ENCODE measurements around the gene ZNF184. TPM values are rescaled to one million over a fixed set of nuclear protein-coding genes. Genes with fewer than 3 reads are reported as not detected.
A peak's percentile ranks its signal among the peaks of the same experiment; 100 is the strongest.

ZNF184 gene
- polyA plus RNA-seq, 2 donors: 1.3 to 1.6 TPM

GRCh38 chr6:27479319-27480182 lies 6.6 kb upstream of the ZNF184 start:
- Histone ChIP-seq H3K36me3 (ENCODE audit: control insufficient read depth in 2 of 2, insufficient read depth in 2 of 2, low read length in 1 of 2) (no peaks in the 10 kb centered on the region), H3K9me3 (ENCODE audit: control insufficient read depth in 2 of 2, insufficient read depth in 1 of 2, low read depth in 1 of 2, low read length in 1 of 2) (no peaks in the 10 kb centered on the region), H3K4me1 (ENCODE audit: control insufficient read depth in 2 of 2, insufficient read depth in 2 of 2, low read length in 1 of 2) (no peaks in the 10 kb centered on the region), H3K4me3 (ENCODE audit: low read depth in 1 of 2, low read length in 2 of 2) (peak overlapping the region; percentile 56 to 96), H3K27me3 (ENCODE audit: control insufficient read depth in 1 of 2, insufficient read depth in 2 of 2, low read length in 2 of 2) (no peaks in the 10 kb centered on the region), H3K27ac (ENCODE audit: low read depth in 2 of 2, low read length in 1 of 2) (peak overlapping the region; percentile 90 to 95)
- 4% methylated on average over 33 of the region's 33 CpGs for WGBS, 2 donors

- 0% methylated on average over 28 of the region's 28 CpGs for whole genome bisulfite sequencing, 2 donors
These were observed 5.9 kb upstream of the ZNF184 start for GRCh38 chr6:27478706-27479318.

GRCh38 chr6:27478141-27478705 lies 5.3 kb upstream of the ZNF184 start:
- Histone ChIP-seq H3K27me3 (ENCODE audit: control insufficient read depth in 1 of 2, insufficient read depth in 2 of 2, low read length in 2 of 2) (no peaks in the 10 kb centered on the region), H3K27ac (ENCODE audit: low read depth in 2 of 2, low read length in 1 of 2) (peak overlapping the region; percentile 90 to 95), H3K9me3 (ENCODE audit: control insufficient read depth in 2 of 2, insufficient read depth in 1 of 2, low read depth in 1 of 2, low read length in 1 of 2) (no peaks in the 10 kb centered on the region), H3K36me3 (ENCODE audit: control insufficient read depth in 2 of 2, insufficient read depth in 2 of 2, low read length in 1 of 2) (no peaks in the 10 kb centered on the region), H3K4me1 (ENCODE audit: control insufficient read depth in 2 of 2, insufficient read depth in 2 of 2, low read length in 1 of 2) (no peaks in the 10 kb centered on the region), H3K4me3 (ENCODE audit: low read depth in 1 of 2, low read length in 2 of 2) (peak overlapping the region; percentile 56 to 96)
- WGBS, 2 donors: 16% methylated on average over 12 of the region's 12 CpGs

More at GRCh38 chr6:27478706-27479318, 5.9 kb upstream of the ZNF184 start:
- Histone ChIP-seq H3K27ac (ENCODE audit: low read depth in 2 of 2, low read length in 1 of 2) (peak overlapping the region; percentile 90 to 95), H3K36me3 (ENCODE audit: control insufficient read depth in 2 of 2, insufficient read depth in 2 of 2, low read length in 1 of 2) (no peaks in the 10 kb centered on the region), H3K27me3 (ENCODE audit: control insufficient read depth in 1 of 2, insufficient read depth in 2 of 2, low read length in 2 of 2) (no peaks in the 10 kb centered on the region), H3K4me3 (ENCODE audit: low read depth in 1 of 2, low read length in 2 of 2) (peak overlapping the region; percentile 56 to 96), H3K9me3 (ENCODE audit: control insufficient read depth in 2 of 2, insufficient read depth in 1 of 2, low read depth in 1 of 2, low read length in 1 of 2) (no peaks in the 10 kb centered on the region), H3K4me1 (ENCODE audit: control insufficient read depth in 2 of 2, insufficient read depth in 2 of 2, low read length in 1 of 2) (no peaks in the 10 kb centered on the region)

GRCh38 chr6:27477318-27478013 lies 4.6 kb upstream of the ZNF184 start:
- H3K9me3 ChIP-seq (ENCODE audit: control insufficient read depth in 2 of 2, insufficient read depth in 1 of 2, low read depth in 1 of 2, low read length in 1 of 2): no peaks in the 10 kb centered on the region
- no peak overlapping the region for H3K27ac ChIP-seq (ENCODE audit: low read depth in 2 of 2, low read length in 1 of 2)
- H3K4me1 ChIP-seq (ENCODE audit: control insufficient read depth in 2 of 2, insufficient read depth in 2 of 2, low read length in 1 of 2): no peaks in the 10 kb centered on the region
- no peaks in the 10 kb centered on the region for H3K27me3 ChIP-seq (ENCODE audit: control insufficient read depth in 1 of 2, insufficient read depth in 2 of 2, low read length in 2 of 2)
- no peaks in the 10 kb centered on the region for H3K36me3 ChIP-seq (ENCODE audit: control insufficient read depth in 2 of 2, insufficient read depth in 2 of 2, low read length in 1 of 2)
- WGBS, 2 donors: 64 to 68% methylated on average over 8 of the region's 8 CpGs
- peak overlapping the region; percentile 56 to 96 for H3K4me3 ChIP-seq (ENCODE audit: low read depth in 1 of 2, low read length in 2 of 2)

- 90 to 94% methylated on average over 1 of the region's 1 CpG for WGBS, 2 donors
These were observed 3.2 kb upstream of the ZNF184 start for GRCh38 chr6:27476090-27476489.

GRCh38 chr6:27474672-27475071 lies 1.8 kb upstream of the ZNF184 start:
- no peaks in the 10 kb centered on the region for H3K27me3 ChIP-seq (ENCODE audit: control insufficient read depth in 1 of 2, insufficient read depth in 2 of 2, low read length in 2 of 2)
- H3K9me3 ChIP-seq (ENCODE audit: control insufficient read depth in 2 of 2, insufficient read depth in 1 of 2, low read depth in 1 of 2, low read length in 1 of 2): no peaks in the 10 kb centered on the region
- no peak overlapping the region for H3K27ac ChIP-seq (ENCODE audit: low read depth in 2 of 2, low read length in 1 of 2)
- no peaks in the 10 kb centered on the region for H3K4me1 ChIP-seq (ENCODE audit: control insufficient read depth in 2 of 2, insufficient read depth in 2 of 2, low read length in 1 of 2)
- no peaks in the 10 kb centered on the region for H3K36me3 ChIP-seq (ENCODE audit: control insufficient read depth in 2 of 2, insufficient read depth in 2 of 2, low read length in 1 of 2)
- no peak overlapping the region for H3K4me3 ChIP-seq (ENCODE audit: low read depth in 1 of 2, low read length in 2 of 2)
- WGBS, 2 donors: 85 to 87% methylated on average over 3 of the region's 3 CpGs

More at GRCh38 chr6:27476090-27476489, 3.2 kb upstream of the ZNF184 start:
- H3K27ac ChIP-seq (ENCODE audit: low read depth in 2 of 2, low read length in 1 of 2): no peak overlapping the region
- no peak overlapping the region for H3K4me3 ChIP-seq (ENCODE audit: low read depth in 1 of 2, low read length in 2 of 2)
- no peaks in the 10 kb centered on the region for H3K36me3 ChIP-seq (ENCODE audit: control insufficient read depth in 2 of 2, insufficient read depth in 2 of 2, low read length in 1 of 2)
- no peaks in the 10 kb centered on the region for H3K27me3 ChIP-seq (ENCODE audit: control insufficient read depth in 1 of 2, insufficient read depth in 2 of 2, low read length in 2 of 2)
- no peaks in the 10 kb centered on the region for H3K9me3 ChIP-seq (ENCODE audit: control insufficient read depth in 2 of 2, insufficient read depth in 1 of 2, low read depth in 1 of 2, low read length in 1 of 2)
- H3K4me1 ChIP-seq (ENCODE audit: control insufficient read depth in 2 of 2, insufficient read depth in 2 of 2, low read length in 1 of 2): no peaks in the 10 kb centered on the region

- 68 to 91% methylated on average over 4 of the region's 4 CpGs for WGBS, 2 donors
- no peaks in the 10 kb centered on the region for H3K4me1 ChIP-seq (ENCODE audit: control insufficient read depth in 2 of 2, insufficient read depth in 2 of 2, low read length in 1 of 2)
These were observed 1.2 kb upstream of the ZNF184 start for GRCh38 chr6:27474172-27474465.

GRCh38 chr6:27472182-27472616 lies 706 bp downstream of the ZNF184 start:
- 2 to 3% methylated on average over 13 of the region's 13 CpGs for WGBS, 2 donors
- Histone ChIP-seq H3K9me3 (ENCODE audit: control insufficient read depth in 2 of 2, insufficient read depth in 1 of 2, low read depth in 1 of 2, low read length in 1 of 2) (no peaks in the 10 kb centered on the region), H3K4me1 (ENCODE audit: control insufficient read depth in 2 of 2, insufficient read depth in 2 of 2, low read length in 1 of 2) (no peaks in the 10 kb centered on the region), H3K27me3 (ENCODE audit: control insufficient read depth in 1 of 2, insufficient read depth in 2 of 2, low read length in 2 of 2) (no peaks in the 10 kb centered on the region), H3K27ac (ENCODE audit: low read depth in 2 of 2, low read length in 1 of 2) (peak overlapping the region; percentile 86 to 95), H3K36me3 (ENCODE audit: control insufficient read depth in 2 of 2, insufficient read depth in 2 of 2, low read length in 1 of 2) (no peaks in the 10 kb centered on the region), H3K4me3 (ENCODE audit: low read depth in 1 of 2, low read length in 2 of 2) (peak overlapping the region; percentile 74 to 77)

More at GRCh38 chr6:27474172-27474465, 1.2 kb upstream of the ZNF184 start:
- Histone ChIP-seq H3K36me3 (ENCODE audit: control insufficient read depth in 2 of 2, insufficient read depth in 2 of 2, low read length in 1 of 2) (no peaks in the 10 kb centered on the region), H3K4me3 (ENCODE audit: low read depth in 1 of 2, low read length in 2 of 2) (no peak overlapping the region), H3K27me3 (ENCODE audit: control insufficient read depth in 1 of 2, insufficient read depth in 2 of 2, low read length in 2 of 2) (no peaks in the 10 kb centered on the region), H3K9me3 (ENCODE audit: control insufficient read depth in 2 of 2, insufficient read depth in 1 of 2, low read depth in 1 of 2, low read length in 1 of 2) (no peaks in the 10 kb centered on the region), H3K27ac (ENCODE audit: low read depth in 2 of 2, low read length in 1 of 2) (no peak overlapping the region)

GRCh38 chr6:27471365-27472115 lies 1.4 kb downstream of the ZNF184 start:
- 38 to 48% methylated on average over 6 of the region's 6 CpGs for WGBS, 2 donors
- Histone ChIP-seq H3K27me3 (ENCODE audit: control insufficient read depth in 1 of 2, insufficient read depth in 2 of 2, low read length in 2 of 2) (no peaks in the 10 kb centered on the region), H3K36me3 (ENCODE audit: control insufficient read depth in 2 of 2, insufficient read depth in 2 of 2, low read length in 1 of 2) (no peaks in the 10 kb centered on the region), H3K9me3 (ENCODE audit: control insufficient read depth in 2 of 2, insufficient read depth in 1 of 2, low read depth in 1 of 2, low read length in 1 of 2) (no peaks in the 10 kb centered on the region), H3K4me1 (ENCODE audit: control insufficient read depth in 2 of 2, insufficient read depth in 2 of 2, low read length in 1 of 2) (no peaks in the 10 kb centered on the region), H3K4me3 (ENCODE audit: low read depth in 1 of 2, low read length in 2 of 2) (peak overlapping the region in 1 of 2 donors; percentile 77), H3K27ac (ENCODE audit: low read depth in 2 of 2, low read length in 1 of 2) (no peak overlapping the region)

All from esophagus (tissue), 2 donors.